ENCODE data around the gene CTSZ.
"Not testable (repeated sequence)": the region's sequence is repeated elsewhere in the genome, so short reads cannot be mapped to it uniquely, and the experiment has no call there.

The CTSZ gene

DNA sequence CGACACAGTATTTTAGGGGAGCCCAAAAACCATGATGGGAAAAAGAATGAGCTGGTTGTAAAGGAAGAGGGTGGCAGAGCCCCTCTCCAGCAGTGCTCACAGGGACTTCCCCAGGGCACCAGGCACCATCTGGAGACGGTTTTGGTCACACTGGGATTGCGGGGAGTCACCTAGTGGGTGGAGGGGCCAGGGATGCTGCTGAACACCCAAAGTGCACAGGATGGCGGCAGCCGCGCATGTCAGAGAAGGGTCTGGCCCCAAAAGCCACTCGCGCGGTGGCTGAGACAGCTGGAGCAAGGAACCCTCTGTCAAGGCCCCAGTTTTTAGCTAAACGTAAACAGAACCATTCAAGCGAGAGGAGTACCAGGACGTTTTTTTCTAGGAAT, 10.8 kb downstream of the CTSZ start:
- DNase-seq, result no peak

GRCh38 chr20:58995461-58996225, 11.4 kb downstream of the CTSZ start:
- no peak for DNase-seq

DNA sequence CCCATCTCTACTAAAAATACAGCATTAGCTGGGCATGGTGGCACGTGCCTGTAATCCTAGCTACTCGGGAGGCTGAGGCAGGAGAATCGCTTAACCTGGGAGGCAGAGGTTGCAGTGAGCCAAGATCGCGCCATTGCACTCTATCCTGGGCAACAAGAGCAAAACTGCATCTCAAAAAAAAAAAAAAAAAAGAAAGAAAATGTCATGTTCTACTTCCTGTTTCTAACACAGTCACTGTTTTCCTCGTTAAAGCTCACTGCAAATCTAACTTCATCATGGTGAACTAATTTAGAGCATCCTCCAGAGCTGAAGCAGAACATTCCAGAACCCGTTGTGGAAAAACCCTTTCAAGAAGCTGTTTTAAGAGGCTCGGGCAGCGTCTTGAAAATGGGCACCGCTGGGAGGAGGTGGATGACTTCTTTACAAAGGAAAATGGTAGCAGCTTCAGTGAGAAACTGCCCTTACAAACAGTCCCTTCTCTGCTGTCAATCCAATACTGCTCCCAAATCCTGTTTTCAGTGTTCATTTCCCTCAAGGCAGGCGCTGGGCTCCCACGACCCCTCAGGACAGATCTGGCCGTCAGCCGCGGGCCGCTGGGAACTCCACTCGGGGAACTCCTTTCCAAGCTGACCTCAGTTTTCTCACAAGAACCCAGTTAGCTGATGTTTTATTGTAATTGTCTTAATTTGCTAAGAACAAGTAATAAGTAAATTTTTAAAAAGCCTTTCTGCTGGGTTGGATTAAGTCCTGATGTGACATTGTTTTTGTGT, 12.5 kb downstream of the CTSZ start:
- DNase-seq, result no peak

GRCh38 chr20:58993332-58994248, 13.5 kb downstream of the CTSZ start:
- DNase-seq, result no peak

DNA sequence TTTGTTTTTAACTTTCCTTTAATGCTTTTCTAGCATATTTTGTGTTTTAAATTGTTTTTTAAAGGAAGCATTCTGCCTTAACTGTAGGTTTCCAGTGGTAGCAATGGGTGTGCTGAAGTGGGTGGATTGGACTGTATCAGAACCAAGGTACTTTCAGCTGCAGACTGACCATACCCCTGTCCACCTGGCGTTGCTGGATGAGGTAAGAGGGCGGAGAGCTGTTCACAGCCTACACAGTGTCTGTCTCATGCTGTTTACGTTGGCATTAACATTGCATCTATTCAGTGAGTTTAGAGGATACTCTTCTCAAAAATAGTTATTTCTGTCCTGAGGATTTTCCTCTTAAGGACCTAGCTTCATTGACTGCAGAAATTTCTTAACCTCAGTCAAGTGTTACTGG, 14.1 kb downstream of the CTSZ start:
- DNase-seq, result no peak

DNA sequence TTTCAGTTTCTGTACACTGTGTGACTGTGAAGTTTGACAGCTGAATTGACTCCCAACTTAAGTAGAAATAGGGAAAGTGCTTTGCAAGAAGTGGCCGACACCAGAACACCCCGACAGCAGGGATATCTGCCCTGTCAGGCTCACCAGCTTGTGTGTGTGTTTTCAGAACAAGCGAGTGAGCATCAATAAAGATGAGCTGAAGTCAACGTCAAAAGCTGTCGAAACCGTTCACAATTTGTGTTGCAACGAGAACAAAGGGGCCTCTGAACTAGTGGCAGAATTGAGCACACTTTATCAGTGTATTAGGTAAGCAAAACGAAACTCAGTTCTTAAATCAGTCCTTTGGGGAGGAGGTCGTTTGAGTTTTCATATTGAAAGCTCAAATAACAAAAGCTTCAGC, 15.3 kb downstream of the CTSZ start:
- no peak for DNase-seq

- no peak for DNase-seq
Observed at GRCh38 chr20:58990651-58991445, 16.2 kb downstream of the CTSZ start.

GRCh38 chr20:58989196-58989595, 17.9 kb downstream of the CTSZ start:
- DNase-seq, result no peak

GRCh38 chr20:58988565-58988882, 18.5 kb downstream of the CTSZ start:
- no peak for DNase-seq

GRCh38 chr20:58987790-58988564, 19.1 kb downstream of the CTSZ start:
- DNase-seq, result no peak

DNA sequence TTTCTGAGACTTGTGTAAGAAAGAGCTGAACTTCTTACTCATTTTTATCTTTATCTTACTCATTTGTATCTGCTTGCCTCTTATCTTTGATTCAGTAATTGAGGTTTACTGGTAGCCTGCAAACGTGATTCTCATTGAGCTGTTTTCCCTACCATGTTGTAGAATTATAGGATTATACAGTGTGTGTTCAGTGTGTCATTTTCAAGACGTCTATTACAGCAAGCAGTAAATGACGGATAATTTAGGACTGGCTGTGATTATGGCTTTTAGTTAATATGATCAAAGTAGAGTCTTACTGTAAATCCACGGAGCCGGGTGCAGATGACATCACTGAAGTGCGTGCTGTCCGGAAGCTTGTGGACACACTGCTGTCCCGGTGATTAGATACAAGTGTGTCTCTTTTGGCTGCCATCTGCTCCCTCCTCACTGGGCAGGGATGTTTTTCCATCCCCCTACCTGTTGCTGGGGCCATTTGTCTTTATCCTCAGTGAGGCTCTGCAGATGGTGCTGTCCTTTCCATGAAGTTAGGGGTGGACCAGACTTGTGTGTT, 20.0 kb downstream of the CTSZ start:
- DNase-seq, result no peak

DNA sequence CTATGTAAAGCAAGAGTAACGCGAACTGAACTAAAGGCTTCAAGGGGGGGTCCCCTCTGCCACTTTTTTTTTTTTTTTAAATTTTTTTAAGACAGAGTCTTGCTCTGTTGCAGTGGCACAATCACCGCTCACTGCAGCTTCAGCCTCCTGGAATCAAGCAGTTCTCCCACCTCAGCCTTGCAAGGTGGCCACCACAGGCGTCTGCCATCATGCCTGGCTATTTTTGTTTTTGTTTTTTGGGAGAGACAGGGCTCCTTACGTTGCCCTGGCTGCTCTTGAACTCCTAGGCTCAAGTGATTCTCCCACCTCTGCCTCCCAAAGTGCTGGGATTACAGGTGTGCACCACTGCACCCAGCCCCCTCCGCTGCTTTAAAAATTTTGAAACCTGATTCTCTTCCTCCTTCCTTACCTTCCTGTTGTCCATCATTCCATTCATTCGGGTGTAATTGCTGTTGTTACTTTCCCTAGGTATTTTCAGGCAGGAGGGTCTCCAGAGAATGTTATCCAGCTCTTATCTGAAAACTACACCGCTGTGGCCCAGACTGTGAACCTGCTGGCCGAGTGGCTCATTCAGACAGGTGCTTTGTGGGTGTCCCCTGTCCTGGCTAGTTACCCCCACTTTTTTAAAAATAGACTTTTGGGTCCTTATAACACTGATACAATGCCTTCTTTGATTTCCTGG, 20.6 kb downstream of the CTSZ start:
- DNase-seq, result no peak

DNA sequence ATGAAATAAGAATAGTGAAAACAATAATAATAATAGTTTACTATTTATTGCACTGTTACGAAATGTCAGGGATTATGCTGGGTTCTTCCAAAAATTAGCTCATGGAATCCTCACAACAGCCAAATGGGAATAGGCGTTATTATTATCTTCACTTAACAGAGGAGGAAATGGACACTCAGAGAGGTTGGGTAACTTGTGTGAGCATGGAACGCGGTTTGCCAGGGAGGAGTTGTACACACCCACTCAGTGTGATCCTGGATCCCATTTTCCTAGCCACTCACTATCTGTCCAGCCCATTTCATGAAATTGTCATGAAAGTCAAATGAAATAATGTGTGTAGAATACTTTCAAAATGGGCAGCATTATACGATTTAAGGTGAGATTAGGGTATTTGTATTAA, 21.4 kb downstream of the CTSZ start:
- no peak for DNase-seq

GRCh38 chr20:58984691-58985090, 22.4 kb downstream of the CTSZ start:
- no peak for DNase-seq

- not testable (repeated sequence) for DNase-seq
Observed at GRCh38 chr20:58983115-58983468, 24.0 kb downstream of the CTSZ start.

DNA sequence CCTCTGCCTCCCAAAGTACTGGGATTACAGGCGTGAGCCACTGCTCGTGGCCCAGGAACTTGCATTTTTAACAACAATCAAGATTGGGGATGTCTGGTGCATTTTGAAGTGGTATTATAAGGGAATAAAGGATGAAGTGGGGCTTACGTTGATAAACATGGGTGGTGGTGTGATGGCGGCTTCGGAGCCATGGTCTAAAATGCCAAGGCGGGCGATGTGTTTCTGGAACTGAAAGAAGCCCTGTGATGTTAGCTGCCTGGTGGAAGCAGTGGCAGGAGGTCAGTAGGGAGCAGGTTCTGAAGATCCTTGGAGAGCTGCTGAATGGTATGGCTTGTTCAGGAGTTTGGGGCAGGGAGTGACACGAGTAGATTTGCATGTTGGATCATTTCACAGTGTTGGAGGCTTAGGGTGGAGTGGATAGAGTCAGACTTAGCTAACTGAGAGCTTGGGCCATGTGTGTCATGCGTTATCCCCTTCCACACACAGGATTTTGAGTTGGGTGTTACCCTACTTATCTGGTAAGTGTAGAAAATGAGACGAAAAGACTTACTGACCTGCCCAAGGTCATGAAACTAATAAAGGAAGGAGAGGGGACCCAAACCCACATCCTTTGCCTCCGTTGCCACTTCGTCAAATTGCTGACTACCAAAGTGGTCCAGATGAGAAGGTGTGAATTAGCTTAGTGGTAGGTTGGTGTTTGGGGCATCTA, 24.5 kb downstream of the CTSZ start:
- DNase-seq, result no peak

- DNase-seq, result no peak
Observed at GRCh38 chr20:58981628-58982364, 25.3 kb downstream of the CTSZ start.

GRCh38 chr20:58980711-58981627, 26.1 kb downstream of the CTSZ start, which contains the start of gene NELFCD:
NELFCD (plus strand) TSS chr20:58981256; CDS start chr20:58981310, 54 bp downstream.
- peak; percentile 90 to 99 (median 97) for DNase-seq

All from suppressor macrophage treated with lipopolysaccharide for 1 hour (primary cell).